Testis (tissue), 2 donors: ENCODE results near the gene DCDC2C.

Experiments used
- CTCF ChIP-seq, 3 experiments: fragments of 450-650 bp in 2 of 3; fragments of 200-600 bp in 1 of 3; sonication (generic) in 1 of 3; IDR thresholded peaks; one replicate each; pipeline ENCODE4 v1.5.1; 2016 to 2019; ENCODE audit warnings: antibody characterized with exemption in 3 of 3, mild to moderate bottlenecking in 2 of 3, moderate library complexity in 1 of 3
- POLR2A ChIP-seq: fragments of 450-650 bp; IDR thresholded peaks from one replicate; pipeline ENCODE4 v1.6.1; 2017; ENCODE audit warnings: antibody characterized with exemption, mild to moderate bottlenecking, moderate library complexity

DNA sequence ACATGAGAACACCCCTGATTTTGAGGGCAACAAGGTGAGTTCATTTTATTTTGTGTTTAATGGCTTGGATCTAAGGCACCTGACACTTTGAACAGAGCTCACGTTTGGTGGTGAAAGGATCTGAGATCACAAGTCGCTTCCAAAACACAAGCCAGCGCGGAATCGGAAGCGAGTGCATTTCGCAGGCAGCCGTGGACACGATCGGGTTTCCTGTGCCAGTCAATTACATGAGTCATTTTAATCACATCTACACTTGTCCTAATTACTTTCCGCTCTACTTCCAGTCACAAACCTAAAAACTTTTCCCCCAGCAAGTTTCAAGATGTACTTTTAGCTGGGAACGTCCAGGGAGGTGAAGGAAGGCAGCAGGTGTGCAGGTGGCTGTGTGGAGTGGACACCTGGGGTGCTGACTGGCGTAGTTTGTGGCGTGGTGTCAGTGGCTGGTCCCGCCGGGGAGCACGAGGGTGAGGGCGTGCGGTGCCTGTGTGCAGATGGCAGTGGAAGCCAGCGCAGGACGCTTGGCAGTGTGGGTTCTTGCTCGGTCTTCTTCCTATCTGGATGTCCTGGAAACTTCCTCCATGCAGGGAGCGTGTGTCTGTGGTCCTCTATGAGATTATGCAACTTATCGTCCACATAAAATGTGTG lies 75.6 kb downstream of the DCDC2C start:
- TF ChIP-seq CTCF (IDR thresholded peaks at IDR 0.05) (no peak), POLR2A (no peak)
